Stimulated activated CD8-positive, alpha-beta memory T cell treated with anti-CD3 and anti-CD28 coated beads, Interleukin-12 subunit alpha, Interleukin-12 subunit beta, amount 100 ng/mL, for 4 hours (primary cell): Measurements from ENCODE around the gene CEP128.

Source experiments
- DNase-seq: peaks from one replicate; pipeline ENCODE4 v3.0.0-alpha.2; 2020; ENCODE audit warnings: low read depth

The CEP128 gene

GRCh38 chr14:80771201-80771600 is 170.3 kb downstream of the CEP128 start:
- no peak for DNase-seq

GRCh38 chr14:80770114-80770908 is 171.2 kb downstream of the CEP128 start:
- no peak for DNase-seq

DNA sequence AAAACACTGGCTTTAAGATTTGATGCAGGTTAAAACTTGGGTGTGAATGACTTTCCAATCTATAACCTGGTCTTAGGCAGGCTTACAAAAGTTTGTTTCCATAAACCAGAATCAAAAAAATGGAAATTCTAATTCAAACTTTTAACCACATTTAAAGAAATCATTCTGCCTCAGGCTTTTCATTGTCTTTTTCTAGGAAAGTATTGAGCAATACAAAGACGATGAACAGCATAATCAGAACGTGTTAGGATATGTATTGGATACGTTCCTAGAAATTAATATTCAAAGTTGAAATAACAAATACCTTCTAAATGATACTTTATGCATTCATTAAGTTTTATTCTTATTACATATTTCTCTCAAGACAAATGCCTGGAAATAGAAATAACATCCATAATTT is 172.9 kb downstream of the CEP128 start:
- DNase-seq = no peak

DNA sequence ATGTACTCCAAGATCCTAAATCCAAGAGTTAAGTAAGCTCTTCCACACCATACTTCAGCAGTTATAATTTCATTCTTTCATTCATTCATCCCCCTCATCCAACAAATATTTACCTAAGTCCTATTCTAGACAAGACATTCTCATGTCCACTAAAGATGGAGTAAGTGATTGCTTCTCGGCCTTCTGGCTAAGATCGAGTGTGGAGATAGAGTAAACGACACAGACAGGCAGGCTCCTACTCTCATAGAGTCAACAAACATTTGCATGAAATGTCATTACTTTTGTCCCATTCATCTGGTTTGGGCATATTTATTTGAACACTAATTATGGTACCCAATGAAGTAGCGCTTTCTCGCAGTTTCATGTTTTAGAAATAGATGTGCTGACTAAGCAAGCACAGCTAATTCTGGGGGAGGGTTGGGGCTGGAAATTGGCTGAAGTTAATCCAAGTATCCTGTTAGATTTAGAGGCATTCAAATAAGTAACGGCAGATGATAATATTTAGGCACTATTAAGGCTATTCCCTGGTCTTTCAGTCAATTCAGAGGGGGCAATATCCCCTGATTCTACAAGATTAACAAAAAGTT is 176.5 kb downstream of the CEP128 start:
- DNase-seq = no peak

GRCh38 chr14:80764496-80764895 is 177.0 kb downstream of the CEP128 start:
- DNase-seq = no peak

GRCh38 chr14:80762641-80763228 is 178.8 kb downstream of the CEP128 start:
- DNase-seq = no peak

DNA sequence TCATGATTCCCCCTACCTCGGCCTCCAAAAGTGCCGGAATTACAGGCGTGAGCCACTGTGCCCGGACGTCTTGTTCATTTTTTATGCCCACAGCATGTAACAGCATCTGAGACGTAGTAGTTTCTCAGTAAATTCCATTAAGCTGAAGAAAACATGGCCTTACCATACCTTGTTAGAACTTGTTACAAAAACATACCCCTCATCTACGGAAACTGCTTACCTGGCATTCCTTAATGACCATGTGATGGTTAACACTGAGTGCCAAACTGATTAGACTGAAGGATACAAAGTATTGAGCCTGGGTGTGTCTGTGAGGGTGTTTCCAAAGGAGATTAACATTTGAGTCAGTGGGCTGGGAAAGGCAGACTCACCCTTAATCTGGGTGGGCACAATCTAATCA is 186.8 kb downstream of the CEP128 start:
- no peak for DNase-seq

GRCh38 chr14:80751285-80751684 is 190.3 kb downstream of the CEP128 start:
- DNase-seq = no peak

GRCh38 chr14:80726211-80726610 is 215.3 kb downstream of the CEP128 start:
- no peak for DNase-seq

GRCh38 chr14:80718940-80719339 is 222.6 kb downstream of the CEP128 start:
- no peak for DNase-seq

GRCh38 chr14:80714474-80714873 is 227.1 kb downstream of the CEP128 start:
- DNase-seq = no peak

DNA sequence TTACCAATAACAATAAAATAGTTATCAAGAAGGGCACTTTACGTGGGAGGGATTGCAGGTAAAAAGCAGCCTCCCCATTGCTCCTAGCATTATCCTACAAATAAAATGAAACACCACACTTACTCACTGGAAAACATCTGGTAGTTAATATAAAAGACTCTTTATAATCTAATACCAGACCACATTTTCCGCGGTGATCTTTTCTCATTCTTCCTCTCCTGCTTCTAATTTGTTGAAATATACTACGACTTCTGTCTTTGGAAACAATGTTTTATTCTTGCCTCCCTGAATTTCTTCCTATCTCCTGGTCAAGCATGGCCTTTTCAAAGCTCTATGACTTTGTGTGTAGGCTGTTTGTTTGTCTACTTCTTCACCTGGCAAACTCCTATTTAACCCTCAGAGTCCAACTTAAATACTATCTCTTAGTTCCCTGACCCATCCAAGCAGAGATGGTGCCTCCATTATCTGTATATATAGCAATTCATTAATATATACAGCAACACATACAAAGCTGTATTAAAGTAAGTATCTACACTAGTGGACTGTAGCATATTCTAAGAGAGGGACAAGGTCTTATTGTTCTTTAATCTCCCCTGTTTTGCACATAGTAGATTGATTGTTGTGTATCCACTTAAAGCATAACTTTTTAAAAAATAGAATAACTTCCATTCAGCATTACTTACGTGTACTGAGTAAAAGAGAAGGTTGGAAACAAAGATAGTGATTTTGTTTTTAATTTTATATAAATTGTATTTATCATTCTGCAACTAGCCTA is 228.3 kb downstream of the CEP128 start:
- no peak for DNase-seq

DNA sequence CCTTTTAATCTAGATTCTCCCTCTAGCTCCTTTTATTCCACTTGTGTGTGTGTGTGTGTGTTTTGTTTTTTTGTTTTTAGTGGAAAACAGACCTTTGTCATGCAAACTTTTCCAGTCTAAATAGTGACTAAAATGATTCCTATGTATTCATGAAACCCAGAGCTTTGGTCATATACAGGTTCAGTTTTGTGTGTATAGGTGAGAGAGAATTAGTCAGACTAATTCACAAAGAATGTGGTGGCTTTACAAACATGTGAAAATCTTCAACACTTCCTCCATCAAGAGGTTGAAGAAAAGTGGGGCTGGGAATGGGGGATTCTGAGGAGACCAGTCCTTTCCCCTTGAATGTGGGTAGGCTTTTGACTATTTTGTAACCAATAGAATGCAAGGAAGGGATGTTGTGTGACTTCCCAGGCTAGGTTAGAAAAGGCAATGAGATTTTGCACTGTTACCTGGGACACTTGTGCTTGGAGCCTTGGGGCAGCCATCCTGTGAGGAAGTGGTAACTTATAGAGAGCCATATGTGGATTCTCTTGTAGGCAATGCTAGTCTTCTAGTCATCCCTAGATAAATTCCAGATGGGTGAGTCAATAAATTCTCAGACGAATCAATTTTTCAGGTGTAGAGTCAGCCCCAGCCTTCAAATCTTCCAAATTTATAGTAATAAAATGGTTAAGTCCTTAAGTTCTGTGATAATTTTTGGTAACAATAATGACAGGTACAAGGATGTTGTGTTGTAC is 236.1 kb downstream of the CEP128 start:
- no peak for DNase-seq

- DNase-seq = no peak
Measured at GRCh38 chr14:80700601-80701000, 240.9 kb downstream of the CEP128 start.

DNA sequence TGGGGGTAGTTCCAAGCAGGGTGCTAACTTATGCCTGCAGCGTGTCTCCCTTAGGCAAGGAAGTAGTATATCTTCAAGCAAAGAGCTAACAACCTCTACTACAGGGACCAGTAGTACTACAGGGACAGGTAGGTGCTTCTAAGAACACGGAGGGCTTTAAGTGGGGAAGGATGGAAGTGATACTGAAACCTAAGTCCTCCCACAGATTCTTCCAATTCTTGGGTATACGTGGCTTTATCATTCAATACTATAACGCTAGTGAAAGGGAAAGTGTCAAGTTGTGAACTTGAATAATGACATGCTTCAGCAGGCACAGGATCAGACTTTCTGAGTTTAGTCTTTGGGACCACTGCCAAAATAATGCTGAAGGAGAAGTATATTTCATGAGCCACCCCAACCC is 241.7 kb downstream of the CEP128 start:
- no peak for DNase-seq

- DNase-seq = no peak
Measured at GRCh38 chr14:80698974-80699373, 242.6 kb downstream of the CEP128 start.

GRCh38 chr14:80695869-80696268 is 245.7 kb downstream of the CEP128 start:
- no peak for DNase-seq

DNA sequence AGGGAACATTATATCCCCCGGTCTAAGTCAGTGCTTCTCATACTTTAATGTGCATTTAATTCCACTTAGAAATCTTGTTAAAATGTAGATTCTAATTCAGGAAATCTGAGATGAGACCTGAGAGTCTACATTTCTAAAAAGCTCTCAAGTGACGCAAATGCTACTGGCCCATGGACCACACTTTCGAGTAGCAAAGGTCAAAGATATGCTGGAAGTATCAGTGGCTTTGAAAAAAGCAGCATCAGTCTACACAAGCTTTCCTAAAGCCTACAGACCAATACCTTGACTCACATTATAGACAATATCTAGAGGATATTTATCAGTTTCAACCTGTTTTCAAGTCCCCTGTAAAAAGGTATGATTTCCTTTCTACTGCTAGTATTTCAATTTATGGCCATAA is 248.6 kb downstream of the CEP128 start:
- DNase-seq = no peak

DNA sequence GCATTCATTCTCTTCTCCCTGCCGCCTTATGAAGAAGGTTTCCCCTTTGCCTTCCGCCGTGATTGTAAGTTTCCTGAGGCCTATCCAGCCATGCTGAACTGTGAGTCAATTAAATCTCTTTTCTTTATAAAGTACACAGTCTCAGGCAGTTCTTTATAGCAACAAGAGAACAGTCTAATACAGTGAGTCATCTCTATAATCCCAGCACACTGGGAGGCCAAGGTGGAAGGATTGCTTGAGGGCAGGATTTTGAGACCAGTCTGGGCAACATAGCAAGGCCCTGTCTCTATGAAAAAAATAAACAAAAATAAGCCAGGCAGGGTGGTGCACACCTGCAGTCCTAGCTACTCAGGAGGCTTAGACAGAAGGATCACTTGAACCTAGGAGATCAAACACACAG is 259.9 kb downstream of the CEP128 start:
- DNase-seq = no peak

DNA sequence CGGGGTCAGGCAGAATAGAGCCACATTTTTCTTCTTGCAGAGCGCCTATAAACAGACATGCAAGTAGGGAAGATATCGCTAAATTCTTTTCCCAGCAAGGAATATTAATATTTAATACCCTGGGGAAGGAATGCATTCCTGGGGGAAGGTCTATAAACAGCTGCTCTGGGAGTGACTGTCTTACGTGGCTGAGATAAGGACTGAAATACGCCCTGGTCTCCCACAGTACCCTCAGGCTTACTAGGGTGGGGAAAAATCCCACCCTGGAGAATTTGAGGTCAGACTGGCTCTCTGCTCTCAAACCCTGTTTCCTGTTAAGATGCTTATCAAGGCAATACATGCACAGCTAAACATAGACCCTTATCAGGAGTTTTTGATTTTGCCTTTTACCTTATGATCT is 262.3 kb downstream of the CEP128 start:
- no peak for DNase-seq

DNA sequence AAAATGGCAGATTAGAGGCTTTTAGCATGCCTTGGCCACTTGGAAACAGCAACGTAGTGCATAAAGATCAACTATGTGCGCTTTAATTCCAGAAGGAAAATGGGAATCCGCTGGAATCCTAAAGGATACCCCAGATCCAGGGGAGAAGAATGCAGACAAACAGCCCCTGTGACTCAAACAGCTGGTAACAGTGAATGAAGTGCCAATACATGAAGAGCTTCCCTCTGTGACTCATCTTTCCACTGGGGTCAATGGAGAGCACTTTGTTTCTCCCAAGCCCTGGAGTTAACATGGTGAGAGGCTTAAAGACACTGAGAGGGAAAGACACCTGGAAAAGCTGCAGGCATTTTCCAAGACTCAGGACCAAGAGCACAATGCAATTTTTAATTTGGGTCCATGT is 263.1 kb downstream of the CEP128 start:
- no peak for DNase-seq

GRCh38 chr14:80669426-80669825 is 272.1 kb downstream of the CEP128 start:
- DNase-seq = no peak
